ENCODE data around the gene ARHGAP20. TPM values are rescaled to one million over a fixed set of nuclear protein-coding genes. Genes with fewer than 3 reads are reported as not detected.

ARHGAP20 gene
- total and polyA plus RNA-seq, 4 donors: 0.46 to 1.5 (median 0.73) TPM

- TF ChIP-seq CTCF (IDR thresholded peaks at IDR 0.05; ENCODE audit: low read depth, low read length, missing input control) (no peak), RXRA (IDR thresholded peaks at IDR 0.05) (no peak), MAX (IDR thresholded peaks at IDR 0.05) (no peak), GABPA (IDR thresholded peaks at IDR 0.05 in 1 of 2, conservative IDR thresholded peaks at IDR 0.05 in 1 of 2) (no peak), NR2F2 (IDR thresholded peaks at IDR 0.05) (no peak), RAD21 (IDR thresholded peaks at IDR 0.05) (no peak), YY1 (IDR thresholded peaks at IDR 0.05) (no peak), TAF1 (conservative IDR thresholded peaks at IDR 0.05) (no peak), ATF3 (IDR thresholded peaks at IDR 0.05) (no peak), FOXA1 (IDR thresholded peaks at IDR 0.05) (no peak), FOXA2 (IDR thresholded peaks at IDR 0.05) (no peak)
Observed at GRCh38 chr11:110734790-110735189, 22.6 kb upstream of the ARHGAP20 start (continued).

- TF ChIP-seq REST (IDR thresholded peaks at IDR 0.05) (no peak), ZBTB33 (IDR thresholded peaks at IDR 0.05) (no peak), EGR1 (IDR thresholded peaks at IDR 0.05; ENCODE audit: low read depth in 2 of 2) (no peak), HNF4G (IDR thresholded peaks at IDR 0.05) (no peak), HNF4A (conservative IDR thresholded peaks at IDR 0.05) (no peak), TAF1 (conservative IDR thresholded peaks at IDR 0.05) (no peak), MAX (IDR thresholded peaks at IDR 0.05) (no peak)
- no peak overlapping the region for H3K9ac ChIP-seq (ENCODE audit: low read depth in 1 of 2, low read length in 2 of 2)
Observed at GRCh38 chr11:110730773-110731172, 18.5 kb upstream of the ARHGAP20 start.

More at GRCh38 chr11:110730773-110731172, 18.5 kb upstream of the ARHGAP20 start:
- Histone ChIP-seq H3K27me3 (ENCODE audit: control insufficient read depth in 4 of 4, insufficient read depth in 4 of 4, low read length in 3 of 4) (no peaks in the 10 kb centered on the region), H3K27ac (ENCODE audit: low read depth in 1 of 2, low read length in 2 of 2) (no peak overlapping the region), H3K9me3 (ENCODE audit: control insufficient read depth in 4 of 4, low read length in 3 of 4) (no peaks in the 10 kb centered on the region), H3K4me3 (ENCODE audit: low read depth in 1 of 3, low read length in 3 of 3) (no peak overlapping the region), H3K4me1 (ENCODE audit: control insufficient read depth in 4 of 4, insufficient read depth in 4 of 4, low read length in 3 of 4) (no peaks in the 10 kb centered on the region), H3K36me3 (ENCODE audit: control insufficient read depth in 4 of 4, insufficient read depth in 3 of 4, low read depth in 1 of 4, low read length in 3 of 4) (no peaks in the 10 kb centered on the region)
- no peak for DNase-seq (ENCODE audit: low spot score)
- 83% methylated on average over 1 of the region's 1 CpG for WGBS
